HepG2 (cell line): ENCODE data around the gene PTCH1. TPM values are rescaled to one million over a fixed set of nuclear protein-coding genes. Genes with fewer than 3 reads are reported as not detected.

ENCODE experiments used
- CBX5 ChIP-seq: sonication (generic); formaldehyde crosslinking; IDR thresholded peaks from 2 replicates; pipeline ENCODE4 v1.4.0; 2020; ENCODE audit warnings: missing genetic modification reagents, borderline replicate concordance
- CCDC6 ChIP-seq: sonication (generic); formaldehyde crosslinking; IDR thresholded peaks from 2 replicates; pipeline ENCODE4 v1.8.1; 2022; ENCODE audit warnings: mild to moderate bottlenecking, missing genetic modification reagents, moderate library complexity
- DNMT3B ChIP-seq: conservative IDR thresholded peaks from 2 replicates; pipeline ENCODE4 v1.6.1; 2016; ENCODE audit warnings: missing biosample characterization, control low read depth
- DR1 ChIP-seq: sonication (generic); formaldehyde crosslinking; IDR thresholded peaks from 2 replicates; pipeline ENCODE4 v1.8.0; 2021; ENCODE audit warnings: mild to moderate bottlenecking, missing genetic modification reagents, inconsistent platforms
- EEA1 ChIP-seq: sonication (generic); formaldehyde crosslinking; IDR thresholded peaks from 2 replicates; pipeline ENCODE4 v1.5.1; 2020; ENCODE audit warnings: mild to moderate bottlenecking, missing genetic modification reagents, borderline replicate concordance
- GFI1 ChIP-seq: sonication (generic); formaldehyde crosslinking; IDR thresholded peaks from 2 replicates; pipeline ENCODE4 v1.5.0; 2020; ENCODE audit warnings: missing genetic modification reagents, mild to moderate bottlenecking, borderline replicate concordance
- GZF1 ChIP-seq: sonication (generic); formaldehyde crosslinking; IDR thresholded peaks from 2 replicates; pipeline ENCODE4 v1.5.1; 2020; ENCODE audit warnings: mild to moderate bottlenecking, missing genetic modification reagents
- HMGA1 ChIP-seq: sonication (generic); formaldehyde crosslinking; conservative IDR thresholded peaks from 2 replicates; pipeline ENCODE4 v1.4.0; 2020; ENCODE audit warnings: missing genetic modification reagents
- MXD4 ChIP-seq: IDR thresholded peaks from 2 replicates; pipeline ENCODE4 v1.6.1; 2016; ENCODE audit warnings: mild to moderate bottlenecking, missing biosample characterization, missing genetic modification reagents
- POLR2G ChIP-seq: fragments of 200-400 bp; formaldehyde crosslinking; IDR thresholded peaks from 2 replicates; pipeline ENCODE4 v1.6.1; 2018; ENCODE audit warnings: mild to moderate bottlenecking, low read depth, low read length, moderate library complexity
- PTBP1 ChIP-seq: fragments of 200-400 bp; formaldehyde crosslinking; IDR thresholded peaks from 2 replicates; pipeline ENCODE4 v1.6.1; 2018; ENCODE audit warnings: low read length, low read depth; ENCODE audit not compliant: poor library complexity, severe bottlenecking
- SMAD9 ChIP-seq: sonication (generic); formaldehyde crosslinking; IDR thresholded peaks from 2 replicates; pipeline ENCODE4 v1.5.1; 2020; ENCODE audit warnings: mild to moderate bottlenecking, missing genetic modification reagents
- ZC3H13 ChIP-seq: sonication (generic); formaldehyde crosslinking; IDR thresholded peaks from 2 replicates; pipeline ENCODE4 v1.8.1; 2023; ENCODE audit warnings: mild to moderate bottlenecking, missing genetic modification reagents, moderate library complexity
- ZNF264 ChIP-seq: sonication (generic); formaldehyde crosslinking; IDR thresholded peaks from 2 replicates; pipeline ENCODE4 v1.4.0; 2020; ENCODE audit warnings: missing genetic modification reagents
- ZNF274 ChIP-seq: sonication (generic); formaldehyde crosslinking; IDR thresholded peaks from 2 replicates; pipeline ENCODE4 v1.5.1; 2020; ENCODE audit warnings: mild to moderate bottlenecking, missing genetic modification reagents
- ZNF333 ChIP-seq: sonication (generic); formaldehyde crosslinking; IDR thresholded peaks from 2 replicates; pipeline ENCODE4 v1.4.0; 2020; ENCODE audit warnings: mild to moderate bottlenecking, missing genetic modification reagents, borderline replicate concordance
- ZNF720 ChIP-seq: sonication (generic); formaldehyde crosslinking; IDR thresholded peaks from 2 replicates; pipeline ENCODE4 v1.4.0; 2020; ENCODE audit warnings: missing genetic modification reagents
- ZSCAN30 ChIP-seq: sonication (generic); formaldehyde crosslinking; IDR thresholded peaks from 2 replicates; pipeline ENCODE4 v1.5.0; 2020; ENCODE audit warnings: mild to moderate bottlenecking, missing genetic modification reagents
- polyA plus RNA-seq, 8 experiments: library from polyadenylated mRNA; depleted of rRNA in 3 of 8; stranded (reverse) in 7 of 8; unstranded in 1 of 8; fragments of >200 nt; fragmentation: Illumina TruSeq in 4 of 8; extraction: Trizol in 4 of 8; gene quantifications; 2 replicates each; pipeline versions ENCODE4 v1.2.1 to v1.2.3, GENCODE V29; 2011 to 2016; ENCODE audit warnings: low read depth in 4 of 8, missing spikeins in 1 of 8, mixed read lengths in 1 of 8; ENCODE audit not compliant: insufficient read depth in 1 of 8
- total RNA-seq, 5 experiments: library from RNA; depleted of rRNA; stranded (reverse); fragments of >200 nt; fragmentation: Illumina TruSeq; extraction: Trizol; gene quantifications; 2 replicates each; pipeline ENCODE4 v1.2.3, GENCODE V29; 2016; ENCODE audit warnings: low read depth in 1 of 5
- TF ChIP-seq, protein P1 (sequence below): sonication (generic); formaldehyde crosslinking; IDR thresholded peaks from 2 replicates; pipeline ENCODE4 v1.9.0; 2021; ENCODE audit warnings: missing genetic modification reagents, borderline replicate concordance
- TF ChIP-seq, protein P2 (sequence below): sonication (generic); formaldehyde crosslinking; IDR thresholded peaks from 2 replicates; pipeline ENCODE4 v1.9.0; 2021; ENCODE audit warnings: missing genetic modification reagents, borderline replicate concordance
- TF ChIP-seq, protein P3 (sequence below): sonication (generic); formaldehyde crosslinking; IDR thresholded peaks from 2 replicates; pipeline ENCODE4 v1.4.0; 2020; ENCODE audit warnings: low read depth, mild to moderate bottlenecking, missing genetic modification reagents
- TF ChIP-seq, protein P4 (sequence below): sonication (generic); formaldehyde crosslinking; IDR thresholded peaks from 2 replicates; pipeline ENCODE4 v1.4.0; 2020; ENCODE audit warnings: mild to moderate bottlenecking, low read depth, missing genetic modification reagents

The PTCH1 gene
- total and polyA plus RNA-seq, 2 of the 13 experiments (the other 11 are each of a cell fraction or from before 2014, with no cell fraction given), result 2.8 to 3.9 TPM

DNA sequence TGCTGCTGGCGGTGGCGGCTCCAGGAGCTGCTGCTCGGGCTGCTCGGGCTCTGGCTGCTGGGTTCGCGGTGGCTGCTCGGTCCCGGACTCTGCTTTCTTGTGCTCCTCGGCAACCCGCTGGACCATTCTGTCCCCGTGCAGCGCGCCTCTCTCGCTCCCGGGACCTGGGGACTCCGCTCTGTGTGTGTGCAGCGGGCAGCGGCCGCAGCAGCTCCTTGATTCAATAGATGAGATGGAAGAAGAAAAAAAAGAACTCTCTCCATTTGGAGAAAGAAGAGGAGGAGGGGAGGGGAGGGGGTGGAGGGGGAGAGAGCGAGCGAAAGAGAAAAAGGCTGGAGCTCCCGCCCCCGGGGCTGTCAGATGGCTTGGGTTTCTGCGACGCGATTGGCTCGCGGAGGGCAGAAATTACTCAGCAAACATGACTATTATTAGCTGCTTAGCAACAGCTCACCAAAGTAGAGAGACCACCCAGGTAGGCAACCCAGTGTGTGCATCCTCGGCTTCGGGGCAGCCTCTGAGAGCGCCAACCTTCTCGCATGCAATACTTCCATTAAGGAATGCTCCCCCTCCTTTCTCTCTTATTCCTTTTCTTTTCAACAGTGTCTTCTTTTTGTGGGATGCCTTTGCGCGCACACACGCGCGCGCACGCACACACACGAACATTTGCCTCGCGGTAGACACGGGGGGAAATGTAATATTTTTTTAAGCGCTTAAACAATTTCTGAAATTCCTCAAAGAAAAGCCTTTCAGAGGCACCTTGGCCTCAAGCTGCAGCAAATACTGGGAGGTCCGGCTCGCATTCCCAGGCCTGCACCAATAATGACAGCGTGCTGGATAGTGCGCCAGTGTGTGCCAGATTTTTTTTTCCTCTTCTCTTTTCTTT lies 7.6 kb downstream of the PTCH1 start (continued):
- TF ChIP-seq ZNF264 (CRISPR knock-in tag), result no peak
- TF ChIP-seq ZNF274 (CRISPR knock-in tag), result no peak
- TF ChIP-seq HMGA1 (CRISPR knock-in tag), result no peak
- TF ChIP-seq CBX5 (CRISPR knock-in tag), result no peak
- peak; percentile 75 for TF ChIP-seq POLR2G
- TF ChIP-seq, protein P1, sequence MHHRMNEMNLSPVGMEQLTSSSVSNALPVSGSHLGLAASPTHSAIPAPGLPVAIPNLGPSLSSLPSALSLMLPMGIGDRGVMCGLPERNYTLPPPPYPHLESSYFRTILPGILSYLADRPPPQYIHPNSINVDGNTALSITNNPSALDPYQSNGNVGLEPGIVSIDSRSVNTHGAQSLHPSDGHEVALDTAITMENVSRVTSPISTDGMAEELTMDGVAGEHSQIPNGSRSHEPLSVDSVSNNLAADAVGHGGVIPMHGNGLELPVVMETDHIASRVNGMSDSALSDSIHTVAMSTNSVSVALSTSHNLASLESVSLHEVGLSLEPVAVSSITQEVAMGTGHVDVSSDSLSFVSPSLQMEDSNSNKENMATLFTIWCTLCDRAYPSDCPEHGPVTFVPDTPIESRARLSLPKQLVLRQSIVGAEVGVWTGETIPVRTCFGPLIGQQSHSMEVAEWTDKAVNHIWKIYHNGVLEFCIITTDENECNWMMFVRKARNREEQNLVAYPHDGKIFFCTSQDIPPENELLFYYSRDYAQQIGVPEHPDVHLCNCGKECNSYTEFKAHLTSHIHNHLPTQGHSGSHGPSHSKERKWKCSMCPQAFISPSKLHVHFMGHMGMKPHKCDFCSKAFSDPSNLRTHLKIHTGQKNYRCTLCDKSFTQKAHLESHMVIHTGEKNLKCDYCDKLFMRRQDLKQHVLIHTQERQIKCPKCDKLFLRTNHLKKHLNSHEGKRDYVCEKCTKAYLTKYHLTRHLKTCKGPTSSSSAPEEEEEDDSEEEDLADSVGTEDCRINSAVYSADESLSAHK (CRISPR knock-in tag), result no peak
- TF ChIP-seq SMAD9 (CRISPR knock-in tag), result no peak
- TF ChIP-seq GZF1 (CRISPR knock-in tag), result no peak
- TF ChIP-seq ZNF333 (CRISPR knock-in tag), result no peak
- TF ChIP-seq EEA1 (CRISPR knock-in tag), result no peak
- no peak for TF ChIP-seq ZSCAN30 (CRISPR knock-in tag)
- TF ChIP-seq, protein P2, sequence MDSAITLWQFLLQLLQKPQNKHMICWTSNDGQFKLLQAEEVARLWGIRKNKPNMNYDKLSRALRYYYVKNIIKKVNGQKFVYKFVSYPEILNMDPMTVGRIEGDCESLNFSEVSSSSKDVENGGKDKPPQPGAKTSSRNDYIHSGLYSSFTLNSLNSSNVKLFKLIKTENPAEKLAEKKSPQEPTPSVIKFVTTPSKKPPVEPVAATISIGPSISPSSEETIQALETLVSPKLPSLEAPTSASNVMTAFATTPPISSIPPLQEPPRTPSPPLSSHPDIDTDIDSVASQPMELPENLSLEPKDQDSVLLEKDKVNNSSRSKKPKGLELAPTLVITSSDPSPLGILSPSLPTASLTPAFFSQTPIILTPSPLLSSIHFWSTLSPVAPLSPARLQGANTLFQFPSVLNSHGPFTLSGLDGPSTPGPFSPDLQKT, result no peak
- TF ChIP-seq GFI1, result no peak
- no peak for TF ChIP-seq ZC3H13 (CRISPR knock-in tag)
- no peak for TF ChIP-seq PTBP1
- TF ChIP-seq DR1 (CRISPR knock-in tag), result no peak
- no peak for TF ChIP-seq MXD4 (CRISPR knock-in tag)
- TF ChIP-seq ZNF720, result no peak
- TF ChIP-seq CCDC6 (CRISPR knock-in tag), result no peak
- TF ChIP-seq, protein P3, sequence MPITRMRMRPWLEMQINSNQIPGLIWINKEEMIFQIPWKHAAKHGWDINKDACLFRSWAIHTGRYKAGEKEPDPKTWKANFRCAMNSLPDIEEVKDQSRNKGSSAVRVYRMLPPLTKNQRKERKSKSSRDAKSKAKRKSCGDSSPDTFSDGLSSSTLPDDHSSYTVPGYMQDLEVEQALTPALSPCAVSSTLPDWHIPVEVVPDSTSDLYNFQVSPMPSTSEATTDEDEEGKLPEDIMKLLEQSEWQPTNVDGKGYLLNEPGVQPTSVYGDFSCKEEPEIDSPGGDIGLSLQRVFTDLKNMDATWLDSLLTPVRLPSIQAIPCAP, result no peak
- TF ChIP-seq, protein P4, sequence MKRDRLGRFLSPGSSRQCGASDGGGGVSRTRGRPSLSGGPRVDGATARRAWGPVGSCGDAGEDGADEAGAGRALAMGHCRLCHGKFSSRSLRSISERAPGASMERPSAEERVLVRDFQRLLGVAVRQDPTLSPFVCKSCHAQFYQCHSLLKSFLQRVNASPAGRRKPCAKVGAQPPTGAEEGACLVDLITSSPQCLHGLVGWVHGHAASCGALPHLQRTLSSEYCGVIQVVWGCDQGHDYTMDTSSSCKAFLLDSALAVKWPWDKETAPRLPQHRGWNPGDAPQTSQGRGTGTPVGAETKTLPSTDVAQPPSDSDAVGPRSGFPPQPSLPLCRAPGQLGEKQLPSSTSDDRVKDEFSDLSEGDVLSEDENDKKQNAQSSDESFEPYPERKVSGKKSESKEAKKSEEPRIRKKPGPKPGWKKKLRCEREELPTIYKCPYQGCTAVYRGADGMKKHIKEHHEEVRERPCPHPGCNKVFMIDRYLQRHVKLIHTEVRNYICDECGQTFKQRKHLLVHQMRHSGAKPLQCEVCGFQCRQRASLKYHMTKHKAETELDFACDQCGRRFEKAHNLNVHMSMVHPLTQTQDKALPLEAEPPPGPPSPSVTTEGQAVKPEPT (CRISPR knock-in tag), result no peak
- TF ChIP-seq DNMT3B, result no peak
